Measurements from ENCODE around the gene ADAMTS17.

ADAMTS17 gene

GRCh38 chr15:99993681-99994131 is 348.1 kb downstream of the ADAMTS17 start:
- H3K4me1 Mint-ChIP-seq: peaks cover 10% of the 10 kb centered on the region
- no peak overlapping the region for H3K27ac Mint-ChIP-seq
- H3K36me3 Mint-ChIP-seq (ENCODE audit: low read depth): no peaks in the 10 kb centered on the region
- TF ChIP-seq, protein P1, sequence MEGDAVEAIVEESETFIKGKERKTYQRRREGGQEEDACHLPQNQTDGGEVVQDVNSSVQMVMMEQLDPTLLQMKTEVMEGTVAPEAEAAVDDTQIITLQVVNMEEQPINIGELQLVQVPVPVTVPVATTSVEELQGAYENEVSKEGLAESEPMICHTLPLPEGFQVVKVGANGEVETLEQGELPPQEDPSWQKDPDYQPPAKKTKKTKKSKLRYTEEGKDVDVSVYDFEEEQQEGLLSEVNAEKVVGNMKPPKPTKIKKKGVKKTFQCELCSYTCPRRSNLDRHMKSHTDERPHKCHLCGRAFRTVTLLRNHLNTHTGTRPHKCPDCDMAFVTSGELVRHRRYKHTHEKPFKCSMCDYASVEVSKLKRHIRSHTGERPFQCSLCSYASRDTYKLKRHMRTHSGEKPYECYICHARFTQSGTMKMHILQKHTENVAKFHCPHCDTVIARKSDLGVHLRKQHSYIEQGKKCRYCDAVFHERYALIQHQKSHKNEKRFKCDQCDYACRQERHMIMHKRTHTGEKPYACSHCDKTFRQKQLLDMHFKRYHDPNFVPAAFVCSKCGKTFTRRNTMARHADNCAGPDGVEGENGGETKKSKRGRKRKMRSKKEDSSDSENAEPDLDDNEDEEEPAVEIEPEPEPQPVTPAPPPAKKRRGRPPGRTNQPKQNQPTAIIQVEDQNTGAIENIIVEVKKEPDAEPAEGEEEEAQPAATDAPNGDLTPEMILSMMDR (IDR thresholded peaks at IDR 0.05; ENCODE audit: unreplicated experiment in 3 of 3): no peak
- peaks cover 8% of the 10 kb centered on the region for H3K27me3 Mint-ChIP-seq (ENCODE audit: low read depth)
- H3K4me3 Mint-ChIP-seq: no peak overlapping the region
- H3K9me3 Mint-ChIP-seq: no peaks in the 10 kb centered on the region

GRCh38 chr15:99993262-99993661 is 348.5 kb downstream of the ADAMTS17 start:
- Mint-ChIP-seq H3K4me3 (no peak overlapping the region), H3K27me3 (ENCODE audit: low read depth) (peaks cover 5% of the 10 kb centered on the region), H3K4me1 (peaks cover 10% of the 10 kb centered on the region), H3K36me3 (ENCODE audit: low read depth) (no peaks in the 10 kb centered on the region), H3K27ac (no peak overlapping the region), H3K9me3 (no peaks in the 10 kb centered on the region)
- TF ChIP-seq, protein P1 (IDR thresholded peaks at IDR 0.05; ENCODE audit: unreplicated experiment in 3 of 3): no peak

- H3K27ac Mint-ChIP-seq: no peak overlapping the region
- H3K9me3 Mint-ChIP-seq: no peaks in the 10 kb centered on the region
- H3K4me1 Mint-ChIP-seq: peaks cover 10% of the 10 kb centered on the region
- no peak overlapping the region for H3K4me3 Mint-ChIP-seq
- TF ChIP-seq, protein P1 (IDR thresholded peaks at IDR 0.05; ENCODE audit: unreplicated experiment in 3 of 3): no peak
- H3K27me3 Mint-ChIP-seq (ENCODE audit: low read depth): peaks cover 5% of the 10 kb centered on the region
- no peaks in the 10 kb centered on the region for H3K36me3 Mint-ChIP-seq (ENCODE audit: low read depth)
Measured at GRCh38 chr15:99992611-99993231, 349.1 kb downstream of the ADAMTS17 start.

DNA sequence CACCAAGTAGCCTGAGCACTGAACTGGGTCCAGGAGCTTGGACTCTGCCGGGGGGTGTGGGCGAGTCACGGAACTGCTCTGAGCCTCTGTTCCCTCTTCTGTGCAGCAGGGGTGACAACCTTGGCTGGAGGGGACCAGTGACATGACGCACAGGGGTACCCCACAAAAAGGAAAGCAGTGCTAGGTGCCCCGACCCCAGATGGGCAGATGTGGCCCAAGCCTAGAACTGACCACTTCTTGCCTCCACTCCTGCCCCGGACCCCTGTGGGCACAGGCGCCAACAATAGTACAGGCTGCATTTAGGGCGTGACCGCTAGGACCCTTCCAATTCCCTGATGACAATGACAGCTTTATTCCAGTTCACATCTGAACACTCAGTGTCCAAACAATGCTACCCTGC is 352.7 kb downstream of the ADAMTS17 start:
- TF ChIP-seq, protein P1 (IDR thresholded peaks at IDR 0.05; ENCODE audit: unreplicated experiment in 3 of 3): no peak

GRCh38 chr15:99987701-99988100 is 354.1 kb downstream of the ADAMTS17 start:
- Mint-ChIP-seq H3K27me3 (ENCODE audit: low read depth) (no peaks in the 10 kb centered on the region), H3K36me3 (ENCODE audit: low read depth) (no peaks in the 10 kb centered on the region)

More for the DNA sequence above, 352.7 kb downstream of the ADAMTS17 start:
- no peaks in the 10 kb centered on the region for H3K36me3 Mint-ChIP-seq (ENCODE audit: low read depth)
- no peak overlapping the region for H3K4me3 Mint-ChIP-seq
- H3K27me3 Mint-ChIP-seq (ENCODE audit: low read depth): no peaks in the 10 kb centered on the region
- no peak overlapping the region for H3K27ac Mint-ChIP-seq
- H3K9me3 Mint-ChIP-seq: no peaks in the 10 kb centered on the region
- peaks cover 24% of the 10 kb centered on the region for H3K4me1 Mint-ChIP-seq

More at GRCh38 chr15:99987701-99988100, 354.1 kb downstream of the ADAMTS17 start:
- Mint-ChIP-seq H3K4me3 (no peak overlapping the region), H3K27ac (no peak overlapping the region), H3K9me3 (no peaks in the 10 kb centered on the region), H3K4me1 (peaks cover 37% of the 10 kb centered on the region)
- TF ChIP-seq, protein P1 (IDR thresholded peaks at IDR 0.05; ENCODE audit: unreplicated experiment in 3 of 3): no peak

Data from nephron (organoid).